Endothelial cell of umbilical vein (primary cell): ENCODE results near the gene AGA. TPM values are rescaled to one million over a fixed set of nuclear protein-coding genes. Genes with fewer than 3 reads are reported as not detected.

ENCODE experiments used
- BruUV-seq: library from RNA; stranded (reverse); fragments of 400-500 nt; replicated peaks from 2 replicates; lab custom pipeline; 2021; lab: Mats Ljungman, UMichigan
- CTCF ChIA-PET: fragments of 300-600, 350-600 bp; sonication (Branson Sonifier 250); formaldehyde crosslinking; loops from one replicate; lab custom pipeline; 2021; ENCODE audit warnings: antibody characterized with exemption, inconsistent platforms; lab: Charles Lee
- POLR2A ChIA-PET: fragments of 300-600, 350-600 bp; sonication (Branson Sonifier 250); formaldehyde crosslinking; loops from one replicate; lab custom pipeline; 2021; ENCODE audit warnings: antibody characterized with exemption, inconsistent platforms; lab: Charles Lee
- DNase-seq: peaks from one replicate; pipeline ENCODE4 v3.0.0-alpha.2; 2011; ENCODE audit warnings: low read depth, low spot score
- FAIRE-seq: peaks from 2 replicates; lab custom pipeline; 2011; peaks lifted over from hg19 to GRCh38; lab: Jason Lieb, UNC
- H2AFZ ChIP-seq: 2 replicates; pipeline ENCODE4 v1.6.0; 2012; ENCODE audit warnings: low read depth, low read length, control low read depth, inconsistent platforms
- H3K27ac ChIP-seq: 2 replicates; pipeline ENCODE4 v1.5.1; 2011; ENCODE audit warnings: low read depth, mild to moderate bottlenecking, control low read depth, low read length, moderate library complexity; ENCODE audit not compliant: insufficient read depth
- H3K27me3 ChIP-seq, 2 experiments: 2 replicates each; pipeline versions ENCODE4 v1.6.0 to v1.6.1; 2011; ENCODE audit warnings: low read length in 2 of 2, mixed read lengths in 1 of 2; ENCODE audit not compliant: control insufficient read depth in 2 of 2, insufficient read depth in 2 of 2
- H3K36me3 ChIP-seq, 2 experiments: 2 replicates in 1 of 2; 3 replicates in 1 of 2; pipeline ENCODE4 v1.5.1; 2011; ENCODE audit warnings: low read length in 2 of 2, mild to moderate bottlenecking in 1 of 2, moderate library complexity in 1 of 2; ENCODE audit not compliant: control insufficient read depth in 2 of 2, insufficient read depth in 2 of 2; ENCODE audit errors: extremely low read depth in 1 of 2
- H3K4me1 ChIP-seq: 3 replicates; pipeline ENCODE4 v1.5.1; 2011; ENCODE audit warnings: mild to moderate bottlenecking, low read length; ENCODE audit not compliant: control insufficient read depth, insufficient read depth; ENCODE audit errors: extremely low read depth
- H3K4me2 ChIP-seq: 2 replicates; pipeline ENCODE4 v1.6.1; 2011; ENCODE audit warnings: low read length, control low read depth, mixed read lengths; ENCODE audit not compliant: insufficient read depth
- H3K4me3 ChIP-seq, 3 experiments: fragments of 200-600 bp in 1 of 3; sonication (generic), shearing (Covaris generic) in 1 of 3; replicated peaks in 1 of 3; 2 replicates each; pipeline ENCODE4 v1.5.1; 2011 to 2016; ENCODE audit warnings: control low read depth in 3 of 3, low read length in 3 of 3, mild to moderate bottlenecking in 2 of 3, inconsistent platforms in 1 of 3, low read depth in 1 of 3, moderate library complexity in 1 of 3; ENCODE audit not compliant: insufficient read depth in 1 of 3
- H3K79me2 ChIP-seq: 2 replicates; pipeline ENCODE4 v1.6.0; 2012; ENCODE audit warnings: low read length, inconsistent platforms; ENCODE audit not compliant: control insufficient read depth, insufficient read depth
- H3K9ac ChIP-seq: replicated peaks from 2 replicates; pipeline ENCODE3; 2011; ENCODE audit warnings: low read length, control low read depth; ENCODE audit not compliant: insufficient read depth; ENCODE audit errors: extremely low read depth
- H3K9me1 ChIP-seq: replicated peaks from 3 replicates; pipeline ENCODE4 v1.6.0; 2011; ENCODE audit warnings: mild to moderate bottlenecking, low read length; ENCODE audit not compliant: control insufficient read depth, insufficient read depth; ENCODE audit errors: extremely low read depth
- H3K9me3 ChIP-seq: replicated peaks from 2 replicates; pipeline ENCODE4 v1.5.1; 2012; ENCODE audit warnings: low read length, inconsistent platforms; ENCODE audit not compliant: control insufficient read depth, insufficient read depth
- H4K20me1 ChIP-seq: replicated peaks from 2 replicates; pipeline ENCODE3; 2011; ENCODE audit warnings: mild to moderate bottlenecking, low read length; ENCODE audit not compliant: control insufficient read depth, insufficient read depth; ENCODE audit errors: extremely low read depth
- CTCF ChIP-seq, 2 donors: IDR thresholded peaks; 1 replicate in 1 of 2; 2 replicates in 1 of 2; pipeline ENCODE4 v1.5.1; 2011; ENCODE audit warnings: low read length in 2 of 2, mild to moderate bottlenecking in 2 of 2, moderate library complexity in 2 of 2, control low read depth in 1 of 2, inconsistent platforms in 1 of 2, low read depth in 1 of 2; ENCODE audit not compliant: insufficient read depth in 1 of 2; ENCODE audit errors: extremely low read depth in 1 of 2
- EZH2 ChIP-seq: IDR thresholded peaks from 2 replicates; pipeline ENCODE4 v1.6.1; 2012; ENCODE audit warnings: borderline replicate concordance, low read depth, mild to moderate bottlenecking, moderate library complexity, low read length, inconsistent platforms; ENCODE audit not compliant: severe bottlenecking
- FOS ChIP-seq: IDR thresholded peaks from 2 replicates; pipeline ENCODE4 v1.6.1; 2011; ENCODE audit warnings: mild to moderate bottlenecking, low read length, moderate library complexity, borderline replicate concordance; ENCODE audit not compliant: insufficient read depth
- GATA2 ChIP-seq: IDR thresholded peaks from 2 replicates; pipeline ENCODE4 v1.7.0; 2011; ENCODE audit warnings: low read depth, mild to moderate bottlenecking, moderate library complexity, mixed read lengths, low read length; ENCODE audit not compliant: insufficient read length, insufficient read depth
- JUN ChIP-seq: IDR thresholded peaks from 2 replicates; pipeline ENCODE4 v1.6.1; 2011; ENCODE audit warnings: borderline replicate concordance, low read depth; ENCODE audit not compliant: insufficient read length, insufficient read depth
- MAX ChIP-seq: IDR thresholded peaks from 2 replicates; pipeline ENCODE4 v1.6.1; 2011; ENCODE audit not compliant: insufficient read depth, insufficient read length
- MYC ChIP-seq: IDR thresholded peaks from one replicate; pipeline ENCODE4 v1.6.1; 2011; ENCODE audit warnings: mild to moderate bottlenecking, low read depth, low read length
- POLR2A ChIP-seq: IDR thresholded peaks from 2 replicates; pipeline ENCODE4 v1.6.1; 2012; ENCODE audit warnings: low read depth, mild to moderate bottlenecking, control low read depth, low read length
- POLR2AphosphoS5 ChIP-seq: IDR thresholded peaks from 2 replicates; pipeline ENCODE4 v1.6.1; 2012; ENCODE audit warnings: low read depth, mild to moderate bottlenecking, control low read depth, low read length, moderate library complexity; ENCODE audit not compliant: insufficient read depth
- dilution Hi-C: fragments of 300-500 bp; cut with MboI; formaldehyde crosslinking; loops from one replicate; pipeline ENCODE4 v1.15.0; 2019; ENCODE audit warnings: low sequenced_read_pairs; ENCODE audit not compliant: extremely low pct_ligation_motif_present
- intact Hi-C: fragments of 100-400 bp; cut with micrococcal nuclease; formaldehyde crosslinking; loops from one replicate; pipeline ENCODE4 v1.10.0; 2022
- polyA plus RNA-seq, 4 experiments: library from polyadenylated mRNA; depleted of rRNA in 3 of 4; stranded (reverse) in 3 of 4; unstranded in 1 of 4; fragments of >200 nt; gene quantifications; 2 replicates each; pipeline versions ENCODE4 v1.2.1 to v1.2.3, GENCODE V29; 2011 to 2012; ENCODE audit warnings: missing spikeins in 1 of 4
- total RNA-seq: library from RNA; stranded (reverse); gene quantifications from 2 replicates; pipeline ENCODE4 v1.2.3, GENCODE V29; 2021

The AGA gene
- total and polyA plus RNA-seq, 2 donors (not counting 3 experiments of a cell fraction or from before 2014, with no cell fraction given): 14.1 to 16.9 TPM

- H4K20me1 ChIP-seq: no peaks in the 10 kb centered on the region
- no peaks in the 10 kb centered on the region for H3K36me3 ChIP-seq
- intact Hi-C loops: loop anchor here (1.0 kb wide), 1 partner anchor 42 kb away; the partner anchor contains the start of gene AGA
- peak overlapping the region; percentile 50 for H3K27ac ChIP-seq
- H3K9me1 ChIP-seq: no peaks in the 10 kb centered on the region
- H3K27me3 ChIP-seq: no peaks in the 10 kb centered on the region
- no peaks in the 10 kb centered on the region for H3K79me2 ChIP-seq
- peaks cover 23% of the 10 kb centered on the region for H3K4me1 ChIP-seq
- FAIRE-seq (no peak), DNase-seq (peak; percentile 30)
- no peak overlapping the region for H3K4me3 ChIP-seq
- H3K9me3 ChIP-seq: no peaks in the 10 kb centered on the region
- BruUV-seq: no TSS peak
- no peak overlapping the region for H2AFZ ChIP-seq
- POLR2A ChIA-PET: no interaction called here
- dilution Hi-C loops: no loop called here
- no peak overlapping the region for H3K4me2 ChIP-seq
- no peak overlapping the region for H3K9ac ChIP-seq
- TF ChIP-seq POLR2AphosphoS5 (no peak), MAX (no peak), POLR2A (no peak), MYC (no peak), JUN (peak; percentile 82), FOS (peak; percentile 19), GATA2 (no peak), CTCF (IDR thresholded peaks at IDR 0.05; ENCODE audit: extremely low read depth in 1 of 2, insufficient read depth in 1 of 2, low read depth in 1 of 2, low read length in 2 of 2) (no peak), EZH2 (no peak)
- CTCF ChIA-PET: interaction anchor here (2.1 kb wide), 1 partner anchor 11 kb away, joined by 5 read pairs; no protein-coding TSS in a partner anchor
These were observed 42.4 kb upstream of the AGA start for GRCh38 chr4:177484613-177485021.
